Osteocyte (in vitro differentiated cells): ENCODE results near the gene TDRD12. TPM values are rescaled to one million over a fixed set of nuclear protein-coding genes. Genes with fewer than 3 reads are reported as not detected.
A peak's percentile ranks its signal among the peaks of the same experiment; 100 is the strongest.

Source experiments
- DNase-seq: peaks from one replicate; pipeline ENCODE4 v3.0.0; 2021; ENCODE audit warnings: mixed read lengths; ENCODE audit not compliant: unreplicated experiment; ENCODE audit errors: extremely low spot score
- H3K27ac Mint-ChIP-seq: one replicate; pipeline ENCODE4 v1.8.0; 2021; ENCODE audit warnings: mild to moderate bottlenecking, mixed read lengths; ENCODE audit not compliant: unreplicated experiment
- H3K27me3 Mint-ChIP-seq: one replicate; pipeline ENCODE4 v1.8.0; 2021; ENCODE audit warnings: mixed read lengths; ENCODE audit not compliant: unreplicated experiment
- H3K36me3 Mint-ChIP-seq: one replicate; pipeline ENCODE4 v1.8.0; 2021; ENCODE audit warnings: mixed read lengths; ENCODE audit not compliant: unreplicated experiment
- H3K4me1 Mint-ChIP-seq: one replicate; pipeline ENCODE4 v1.8.0; 2021; ENCODE audit warnings: mixed read lengths; ENCODE audit not compliant: unreplicated experiment
- H3K4me3 Mint-ChIP-seq: one replicate; pipeline ENCODE4 v1.8.0; 2021; ENCODE audit warnings: mild to moderate bottlenecking, moderate library complexity, mixed read lengths; ENCODE audit not compliant: unreplicated experiment
- H3K9me3 Mint-ChIP-seq: one replicate; pipeline ENCODE4 v1.8.0; 2021; ENCODE audit warnings: mixed read lengths; ENCODE audit not compliant: unreplicated experiment
- CTCF ChIP-seq: fragments of 200-600 bp; sonication (generic); IDR thresholded peaks from 2 replicates; pipeline ENCODE4 v1.5.0; 2021; ENCODE audit warnings: antibody characterized with exemption, mild to moderate bottlenecking, moderate library complexity
- total RNA-seq: library from RNA; stranded (reverse); gene quantifications from 2 replicates; pipeline ENCODE4 v1.2.1, GENCODE V29; 2021

Gene TDRD12
- total RNA-seq, 1 donor from 2014 or later, result 0.11 TPM

GRCh38 chr19:32875428-32875827 lies 155.9 kb downstream of the TDRD12 start:
- Mint-ChIP-seq H3K4me3 (no peak overlapping the region), H3K9me3 (no peaks in the 10 kb centered on the region), H3K36me3 (peaks cover 9% of the 10 kb centered on the region), H3K4me1 (no peaks in the 10 kb centered on the region), H3K27ac (no peak overlapping the region), H3K27me3 (no peaks in the 10 kb centered on the region)
- no peak for TF ChIP-seq CTCF
- DNase-seq, result peak; percentile 63

- Mint-ChIP-seq H3K27ac (no peak overlapping the region), H3K27me3 (no peaks in the 10 kb centered on the region), H3K4me3 (no peak overlapping the region), H3K4me1 (no peaks in the 10 kb centered on the region), H3K36me3 (peaks cover 11% of the 10 kb centered on the region), H3K9me3 (no peaks in the 10 kb centered on the region)
- peak; percentile 81 for DNase-seq
- TF ChIP-seq CTCF, result no peak
These were observed 156.8 kb downstream of the TDRD12 start for GRCh38 chr19:32876236-32876918.

- H3K36me3 Mint-ChIP-seq, result peaks cover 11% of the 10 kb centered on the region
- no peak overlapping the region for H3K27ac Mint-ChIP-seq
- H3K9me3 Mint-ChIP-seq, result no peaks in the 10 kb centered on the region
- H3K27me3 Mint-ChIP-seq, result no peaks in the 10 kb centered on the region
- no peaks in the 10 kb centered on the region for H3K4me1 Mint-ChIP-seq
- no peak overlapping the region for H3K4me3 Mint-ChIP-seq
- no peak for TF ChIP-seq CTCF
- DNase-seq, result peak; percentile 63
These were observed 157.3 kb downstream of the TDRD12 start for GRCh38 chr19:32876919-32877285.

Other genes with a start within 250 kb of the TDRD12 start
- 81.6 and 105 TPM in 2 replicates for gene PDCD5, start 138.6 kb upstream of the TDRD12 start, total RNA-seq
- gene ANKRD27, start 44.6 kb upstream of the TDRD12 start, total RNA-seq, result 22.0 and 24.1 TPM in 2 replicates
- gene RGS9BP, start 43.9 kb upstream of the TDRD12 start, total RNA-seq, result 0.37 and 0.86 TPM in 2 replicates
- 6.8 and 7.5 TPM in 2 replicates for gene NUDT19, start 27.9 kb upstream of the TDRD12 start, total RNA-seq
- 0.37 and 0.78 TPM in 2 replicates for gene SLC7A9, start 150.0 kb downstream of the TDRD12 start, total RNA-seq